Measurements from ENCODE around the gene CAMKK2.

CAMKK2 gene

DNA sequence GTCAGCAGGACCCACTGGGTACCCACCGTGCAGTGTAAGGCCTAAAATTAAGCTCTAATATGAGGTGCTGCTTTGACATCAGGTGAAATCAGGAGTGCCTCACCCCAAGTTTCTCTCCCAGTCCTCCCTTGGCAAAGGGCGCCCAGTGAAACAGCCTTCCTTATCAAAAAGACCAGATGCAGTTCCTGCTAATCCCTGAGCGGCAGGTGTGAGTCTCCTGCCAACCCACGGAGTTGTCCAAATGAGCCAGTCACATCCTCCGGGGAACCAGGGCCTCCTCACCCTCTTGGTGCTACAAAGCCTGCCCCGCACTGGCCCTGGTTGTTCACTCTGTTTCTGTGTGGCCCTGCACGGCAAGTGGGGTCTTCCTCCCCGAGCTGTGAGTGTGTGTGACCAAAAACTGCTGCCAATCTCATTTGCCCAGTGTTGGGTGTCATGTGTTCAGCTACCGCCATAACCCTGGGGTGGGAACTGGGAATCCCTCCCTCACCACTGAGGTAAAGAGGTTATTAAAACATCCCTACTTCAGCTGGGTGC is 106.8 kb downstream of the CAMKK2 start:
- DNase-seq, result no peak

DNA sequence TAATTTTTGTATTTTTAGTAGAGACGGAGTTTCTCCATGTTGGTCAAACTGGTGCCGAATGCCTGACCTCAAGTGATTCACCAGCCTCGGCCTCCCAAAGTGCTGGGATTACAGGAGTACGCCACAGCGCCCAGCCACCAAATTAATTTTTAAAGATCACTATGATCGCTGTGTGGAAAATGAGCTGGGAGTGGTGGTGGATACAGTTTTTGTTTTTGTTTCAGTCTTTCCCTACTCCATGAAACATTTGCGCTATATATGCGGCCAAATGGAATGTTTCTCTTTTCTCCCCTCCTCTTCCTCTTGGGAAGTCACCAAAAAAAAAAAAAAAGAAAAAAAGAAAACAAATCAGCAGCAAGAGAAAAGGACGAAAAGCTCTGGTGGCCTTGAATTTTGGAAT is 107.4 kb downstream of the CAMKK2 start:
- DNase-seq, result no peak

DNA sequence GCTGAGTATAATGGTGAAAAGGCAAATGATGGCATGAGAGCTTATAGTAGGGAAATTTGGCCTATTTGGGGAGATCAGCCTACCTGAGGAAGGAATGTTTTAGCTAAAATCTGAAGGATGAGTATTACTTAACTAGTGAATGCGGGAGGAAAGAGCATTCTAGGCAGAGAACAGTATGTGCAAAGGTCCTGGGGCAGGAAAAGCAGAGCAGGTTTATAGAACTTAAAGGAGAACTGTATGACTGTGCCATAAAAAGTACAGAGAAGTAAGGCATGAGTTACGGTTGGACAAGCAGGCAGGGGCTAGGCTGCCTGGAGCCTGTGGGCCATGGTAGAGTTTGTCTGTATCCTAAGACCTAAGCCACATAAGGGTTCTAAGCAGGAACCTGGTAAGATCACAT is 108.3 kb downstream of the CAMKK2 start:
- DNase-seq, result no peak
